H9 (cell line): ENCODE data around the gene SRGAP3. TPM values are rescaled to one million over a fixed set of nuclear protein-coding genes. Genes with fewer than 3 reads are reported as not detected.

ENCODE experiments used
- DNase-seq: peaks from one replicate; pipeline ENCODE4 v3.0.0-alpha.2; 2017
- H2AFZ ChIP-seq: one replicate; pipeline ENCODE4 v1.6.1; 2013; ENCODE audit warnings: mild to moderate bottlenecking, low read length, control low read depth, moderate library complexity
- H2AK5ac ChIP-seq: 2 replicates; pipeline ENCODE4 v1.6.1; 2013; ENCODE audit warnings: low read length, control low read depth, mixed read lengths; ENCODE audit not compliant: insufficient read length
- H2BK120ac ChIP-seq: one replicate; pipeline ENCODE4 v1.6.1; 2013; ENCODE audit warnings: low read depth, mild to moderate bottlenecking, low read length, control low read depth, inconsistent platforms; ENCODE audit not compliant: poor library complexity, severe bottlenecking
- H2BK12ac ChIP-seq: 2 replicates; pipeline ENCODE4 v1.6.1; 2013; ENCODE audit warnings: low read length, control low read depth, mixed read lengths, low read depth; ENCODE audit not compliant: insufficient read length
- H2BK15ac ChIP-seq: 2 replicates; pipeline ENCODE4 v1.6.1; 2013; ENCODE audit warnings: low read depth, low read length, control low read depth
- H2BK20ac ChIP-seq: one replicate; pipeline ENCODE4 v1.6.1; 2013; ENCODE audit warnings: low read depth, mild to moderate bottlenecking, low read length, control low read depth, inconsistent platforms; ENCODE audit not compliant: poor library complexity, severe bottlenecking
- H2BK5ac ChIP-seq: 2 replicates; pipeline ENCODE4 v1.6.1; 2013; ENCODE audit warnings: low read length, control low read depth, mixed read lengths; ENCODE audit not compliant: insufficient read length
- H3K14ac ChIP-seq: 2 replicates; pipeline ENCODE4 v1.6.1; 2013; ENCODE audit warnings: low read length, control low read depth; ENCODE audit not compliant: insufficient read depth
- H3K18ac ChIP-seq: 2 replicates; pipeline ENCODE4 v1.6.1; 2013; ENCODE audit warnings: low read depth, mild to moderate bottlenecking, mixed read lengths, low read length, control low read depth; ENCODE audit not compliant: insufficient read length
- H3K23ac ChIP-seq: 2 replicates; pipeline ENCODE4 v1.6.1; 2013; ENCODE audit warnings: low read length, control low read depth, mixed read lengths, low read depth; ENCODE audit not compliant: insufficient read length
- H3K23me2 ChIP-seq: 2 replicates; pipeline ENCODE4 v1.6.1; 2013; ENCODE audit warnings: low read depth, mild to moderate bottlenecking, mixed read lengths, low read length, control low read depth; ENCODE audit not compliant: insufficient read length, poor library complexity, severe bottlenecking
- H3K27ac ChIP-seq: 2 replicates; pipeline ENCODE4 v1.5.1; 2013; ENCODE audit warnings: low read length, control low read depth, mixed read lengths, low read depth; ENCODE audit not compliant: insufficient read length
- H3K27me3 ChIP-seq: 2 replicates; pipeline ENCODE4 v1.6.1; 2013; ENCODE audit warnings: low read length, control low read depth, inconsistent platforms; ENCODE audit not compliant: insufficient read depth
- H3K4ac ChIP-seq: 2 replicates; pipeline ENCODE4 v1.6.1; 2013; ENCODE audit warnings: low read depth, mild to moderate bottlenecking, control low read depth, inconsistent platforms, low read length, moderate library complexity
- H3K4me1 ChIP-seq: 2 replicates; pipeline ENCODE4 v1.6.1; 2013; ENCODE audit warnings: low read length, control low read depth, inconsistent platforms; ENCODE audit not compliant: insufficient read depth
- H3K4me2 ChIP-seq: 2 replicates; pipeline ENCODE4 v1.6.1; 2013; ENCODE audit warnings: low read length, control low read depth, mixed read lengths; ENCODE audit not compliant: insufficient read length, insufficient read depth
- H3K56ac ChIP-seq: 2 replicates; pipeline ENCODE4 v1.6.1; 2013; ENCODE audit warnings: low read depth, mild to moderate bottlenecking, mixed read lengths, low read length, control low read depth; ENCODE audit not compliant: insufficient read length
- H3K79me1 ChIP-seq: 2 replicates; pipeline ENCODE4 v1.6.1; 2013; ENCODE audit warnings: low read depth, mild to moderate bottlenecking, moderate library complexity, low read length, control low read depth, inconsistent platforms; ENCODE audit not compliant: insufficient read depth, poor library complexity, severe bottlenecking
- H3K79me2 ChIP-seq: 2 replicates; pipeline ENCODE4 v1.6.1; 2013; ENCODE audit warnings: low read length, control low read depth, inconsistent platforms; ENCODE audit not compliant: insufficient read depth
- H3K9ac ChIP-seq: 2 replicates; pipeline ENCODE4 v1.6.1; 2013; ENCODE audit warnings: low read length, control low read depth, mixed read lengths; ENCODE audit not compliant: insufficient read length; ENCODE audit errors: extremely low read depth
- H3K9me3 ChIP-seq: one replicate; pipeline ENCODE4 v1.6.1; 2013; ENCODE audit warnings: low read depth, low read length, inconsistent platforms; ENCODE audit not compliant: control insufficient read depth
- H3T11ph ChIP-seq: one replicate; pipeline ENCODE4 v1.6.1; 2013; ENCODE audit warnings: mild to moderate bottlenecking, low read length, control low read depth, inconsistent platforms
- H4K20me1 ChIP-seq: one replicate; pipeline ENCODE4 v1.6.1; 2013; ENCODE audit not compliant: control insufficient read depth, insufficient read length, insufficient read depth
- H4K5ac ChIP-seq: 2 replicates; pipeline ENCODE4 v1.6.1; 2013; ENCODE audit warnings: low read depth, mild to moderate bottlenecking, mixed read lengths, low read length, control low read depth; ENCODE audit not compliant: insufficient read length
- H4K8ac ChIP-seq: replicated peaks from 2 replicates; pipeline ENCODE4 v1.6.1; 2013; ENCODE audit warnings: low read length, control low read depth, mixed read lengths, low read depth; ENCODE audit not compliant: insufficient read length
- H4K91ac ChIP-seq: 2 replicates; pipeline ENCODE4 v1.6.1; 2013; ENCODE audit warnings: low read depth, mild to moderate bottlenecking, moderate library complexity, mixed read lengths, low read length, control low read depth; ENCODE audit not compliant: insufficient read length
- H3K27ac Mint-ChIP-seq, 3 experiments: 2 replicates in 2 of 3; 3 replicates in 1 of 3; pipeline ENCODE4 v1.8.0; 2020 to 2021; ENCODE audit warnings: mixed read lengths in 3 of 3, mild to moderate bottlenecking in 1 of 3, moderate library complexity in 1 of 3
- H3K27me3 Mint-ChIP-seq: 2 replicates; pipeline ENCODE4 v1.8.0; 2021; ENCODE audit warnings: low read depth, mild to moderate bottlenecking, moderate library complexity, mixed read lengths
- H3K36me3 Mint-ChIP-seq, 3 experiments: 2 replicates in 2 of 3; 3 replicates in 1 of 3; pipeline ENCODE4 v1.8.0; 2020 to 2021; ENCODE audit warnings: low read depth in 3 of 3, mixed read lengths in 3 of 3; ENCODE audit not compliant: insufficient read depth in 1 of 3
- H3K4me1 Mint-ChIP-seq, 2 experiments: 2 replicates each; pipeline ENCODE4 v1.8.0; 2020; ENCODE audit warnings: mixed read lengths in 2 of 2
- H3K4me3 Mint-ChIP-seq, 2 experiments: 2 replicates in 1 of 2; 3 replicates in 1 of 2; pipeline ENCODE4 v1.8.0; 2020 to 2021; ENCODE audit warnings: mild to moderate bottlenecking in 2 of 2, mixed read lengths in 2 of 2, moderate library complexity in 1 of 2
- H3K9me3 Mint-ChIP-seq, 2 experiments: 2 replicates in 1 of 2; 3 replicates in 1 of 2; pipeline ENCODE4 v1.8.0; 2020; ENCODE audit warnings: mild to moderate bottlenecking in 2 of 2, mixed read lengths in 2 of 2, moderate library complexity in 1 of 2
- CTCF ChIP-seq: fragments of 200-600 bp; sonication (generic); conservative IDR thresholded peaks from 3 replicates; pipeline ENCODE4 v1.8.0; 2021; ENCODE audit warnings: antibody characterized with exemption, mild to moderate bottlenecking
- WGBS: extraction: QIAGEN DNeasy Blood & Tissue Kit; methylation state at CpG from one replicate; pipeline ENCODE4 v1.1.7; 2013; ENCODE audit warnings: missing lambda C conversion rate, low lambda C conversion rate, mixed read lengths; ENCODE audit not compliant: insufficient read length; ENCODE audit errors: extremely low coverage; 5-methylcytosine and 5-hydroxymethylcytosine counted together
- total RNA-seq: library from RNA; stranded (reverse); gene quantifications from 2 replicates; pipeline ENCODE4 v1.2.1, GENCODE V29; 2021

Gene SRGAP3
- total RNA-seq, 1 experiment from 2014 or later = 3.4 TPM

GRCh38 chr3:9241956-9242355 is 7.5 kb downstream of the SRGAP3 start:
- Mint-ChIP-seq H3K4me1 (peaks cover 0 to 2% of the 10 kb centered on the region in 2 experiments; a peak in 1 of 4 replicates), H3K27ac (peak overlapping the region in 1 of 3 experiments; percentile 64; a peak in 1 of 7 replicates), H3K36me3 (peaks cover 0 to under 1% (median 0%) of the 10 kb centered on the region in 3 experiments; a peak in 1 of 7 replicates), H3K4me3 (no peak overlapping the region), H3K27me3 (no peaks in the 10 kb centered on the region; the same call in 1 of the 2 replicates), H3K9me3 (no peaks in the 10 kb centered on the region)
- Histone ChIP-seq H3K4me2 (no peak overlapping the region), H3K56ac (no peak overlapping the region), H2BK12ac (no peak overlapping the region), H4K5ac (no peak overlapping the region), H3K79me1 (no peaks in the 10 kb centered on the region), H2AFZ (no peak overlapping the region), H2BK5ac (no peak overlapping the region), H3K18ac (no peak overlapping the region), H3K27me3 (no peaks in the 10 kb centered on the region), H3K9ac (no peak overlapping the region), H4K91ac (no peak overlapping the region), H3K4me1 (no peaks in the 10 kb centered on the region), H2BK15ac (no peak overlapping the region), H3K79me2 (no peaks in the 10 kb centered on the region), H2BK20ac (no peak overlapping the region), H3K27ac (no peak overlapping the region), H3K9me3 (no peaks in the 10 kb centered on the region), H3T11ph (no peak overlapping the region), H3K23me2 (no peaks in the 10 kb centered on the region), H2BK120ac (no peak overlapping the region), H3K23ac (no peak overlapping the region), H2AK5ac (no peak overlapping the region), H3K4ac (no peak overlapping the region), H4K8ac (no peak overlapping the region), H3K14ac (no peak overlapping the region), H4K20me1 (no peaks in the 10 kb centered on the region)
- TF ChIP-seq CTCF = no peak
- WGBS = no CpG with 5 or more reads among the region's 4 CpGs
- DNase-seq = peak; percentile 0
